ENCODE results near the gene TGFBR2. TPM values are rescaled to one million over a fixed set of nuclear protein-coding genes. Genes with fewer than 3 reads are reported as not detected.

TGFBR2 gene
- total and polyA plus RNA-seq, 4 donors = 13.9 to 61.2 (median 33.7) TPM

DNA sequence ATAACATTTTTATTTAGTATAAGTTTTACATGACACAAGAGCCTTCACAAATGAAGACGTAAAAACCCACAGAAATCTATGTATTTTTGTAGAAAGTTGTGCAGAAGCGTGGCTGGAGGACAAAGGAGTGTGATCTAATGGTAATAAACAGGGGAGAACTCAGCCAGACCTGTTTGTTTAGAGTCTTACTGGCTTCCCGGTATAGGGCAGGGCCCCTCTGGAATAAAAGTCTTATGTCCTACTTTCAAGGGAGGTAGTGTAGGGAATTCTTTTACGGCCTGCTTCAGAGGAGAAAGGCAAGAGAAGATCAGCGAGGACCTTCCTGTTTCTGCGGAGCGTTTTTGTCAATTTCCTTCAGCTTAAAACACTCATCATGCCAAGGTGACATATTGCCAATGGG, 103.6 kb downstream of the TGFBR2 start:
- no peak for TF ChIP-seq RXRA (IDR thresholded peaks at IDR 0.05)
- no peak for TF ChIP-seq HNF4G (IDR thresholded peaks at IDR 0.05)
- TF ChIP-seq, protein P1, sequence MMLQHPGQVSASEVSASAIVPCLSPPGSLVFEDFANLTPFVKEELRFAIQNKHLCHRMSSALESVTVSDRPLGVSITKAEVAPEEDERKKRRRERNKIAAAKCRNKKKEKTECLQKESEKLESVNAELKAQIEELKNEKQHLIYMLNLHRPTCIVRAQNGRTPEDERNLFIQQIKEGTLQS (IDR thresholded peaks at IDR 0.05) = no peak
- TF ChIP-seq FOXA1 (IDR thresholded peaks at IDR 0.05) = no peak
- TF ChIP-seq, protein P2, sequence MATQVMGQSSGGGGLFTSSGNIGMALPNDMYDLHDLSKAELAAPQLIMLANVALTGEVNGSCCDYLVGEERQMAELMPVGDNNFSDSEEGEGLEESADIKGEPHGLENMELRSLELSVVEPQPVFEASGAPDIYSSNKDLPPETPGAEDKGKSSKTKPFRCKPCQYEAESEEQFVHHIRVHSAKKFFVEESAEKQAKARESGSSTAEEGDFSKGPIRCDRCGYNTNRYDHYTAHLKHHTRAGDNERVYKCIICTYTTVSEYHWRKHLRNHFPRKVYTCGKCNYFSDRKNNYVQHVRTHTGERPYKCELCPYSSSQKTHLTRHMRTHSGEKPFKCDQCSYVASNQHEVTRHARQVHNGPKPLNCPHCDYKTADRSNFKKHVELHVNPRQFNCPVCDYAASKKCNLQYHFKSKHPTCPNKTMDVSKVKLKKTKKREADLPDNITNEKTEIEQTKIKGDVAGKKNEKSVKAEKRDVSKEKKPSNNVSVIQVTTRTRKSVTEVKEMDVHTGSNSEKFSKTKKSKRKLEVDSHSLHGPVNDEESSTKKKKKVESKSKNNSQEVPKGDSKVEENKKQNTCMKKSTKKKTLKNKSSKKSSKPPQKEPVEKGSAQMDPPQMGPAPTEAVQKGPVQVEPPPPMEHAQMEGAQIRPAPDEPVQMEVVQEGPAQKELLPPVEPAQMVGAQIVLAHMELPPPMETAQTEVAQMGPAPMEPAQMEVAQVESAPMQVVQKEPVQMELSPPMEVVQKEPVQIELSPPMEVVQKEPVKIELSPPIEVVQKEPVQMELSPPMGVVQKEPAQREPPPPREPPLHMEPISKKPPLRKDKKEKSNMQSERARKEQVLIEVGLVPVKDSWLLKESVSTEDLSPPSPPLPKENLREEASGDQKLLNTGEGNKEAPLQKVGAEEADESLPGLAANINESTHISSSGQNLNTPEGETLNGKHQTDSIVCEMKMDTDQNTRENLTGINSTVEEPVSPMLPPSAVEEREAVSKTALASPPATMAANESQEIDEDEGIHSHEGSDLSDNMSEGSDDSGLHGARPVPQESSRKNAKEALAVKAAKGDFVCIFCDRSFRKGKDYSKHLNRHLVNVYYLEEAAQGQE (IDR thresholded peaks at IDR 0.05) = no peak
- TF ChIP-seq NR2F2 (IDR thresholded peaks at IDR 0.05) = no peak
- TF ChIP-seq SP1 (IDR thresholded peaks at IDR 0.05) = no peak
- TF ChIP-seq FOXA2 (IDR thresholded peaks at IDR 0.05) = no peak
- TF ChIP-seq HNF4A (conservative IDR thresholded peaks at IDR 0.05) = no peak
- TF ChIP-seq, protein P3, sequence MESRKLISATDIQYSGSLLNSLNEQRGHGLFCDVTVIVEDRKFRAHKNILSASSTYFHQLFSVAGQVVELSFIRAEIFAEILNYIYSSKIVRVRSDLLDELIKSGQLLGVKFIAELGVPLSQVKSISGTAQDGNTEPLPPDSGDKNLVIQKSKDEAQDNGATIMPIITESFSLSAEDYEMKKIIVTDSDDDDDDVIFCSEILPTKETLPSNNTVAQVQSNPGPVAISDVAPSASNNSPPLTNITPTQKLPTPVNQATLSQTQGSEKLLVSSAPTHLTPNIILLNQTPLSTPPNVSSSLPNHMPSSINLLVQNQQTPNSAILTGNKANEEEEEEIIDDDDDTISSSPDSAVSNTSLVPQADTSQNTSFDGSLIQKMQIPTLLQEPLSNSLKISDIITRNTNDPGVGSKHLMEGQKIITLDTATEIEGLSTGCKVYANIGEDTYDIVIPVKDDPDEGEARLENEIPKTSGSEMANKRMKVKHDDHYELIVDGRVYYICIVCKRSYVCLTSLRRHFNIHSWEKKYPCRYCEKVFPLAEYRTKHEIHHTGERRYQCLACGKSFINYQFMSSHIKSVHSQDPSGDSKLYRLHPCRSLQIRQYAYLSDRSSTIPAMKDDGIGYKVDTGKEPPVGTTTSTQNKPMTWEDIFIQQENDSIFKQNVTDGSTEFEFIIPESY (IDR thresholded peaks at IDR 0.05) = no peak
- Histone ChIP-seq H3K9ac (ENCODE audit: low read depth in 1 of 2, low read length in 2 of 2) (no peak overlapping the region), H3K4me1 (ENCODE audit: control insufficient read depth in 4 of 4, insufficient read depth in 4 of 4, low read length in 3 of 4) (no peaks in the 10 kb centered on the region), H3K27ac (ENCODE audit: low read depth in 1 of 2, low read length in 2 of 2) (no peak overlapping the region), H3K4me3 (ENCODE audit: low read depth in 1 of 3, low read length in 3 of 3) (no peak overlapping the region), H3K27me3 (ENCODE audit: control insufficient read depth in 4 of 4, insufficient read depth in 4 of 4, low read length in 3 of 4) (no peaks in the 10 kb centered on the region), H3K9me3 (ENCODE audit: control insufficient read depth in 4 of 4, low read length in 3 of 4) (no peaks in the 10 kb centered on the region), H3K36me3 (ENCODE audit: control insufficient read depth in 4 of 4, insufficient read depth in 3 of 4, low read depth in 1 of 4, low read length in 3 of 4) (no peaks in the 10 kb centered on the region)
- no peak for DNase-seq (ENCODE audit: low spot score)
- 84% methylated on average over 7 of the region's 7 CpGs for WGBS

DNA sequence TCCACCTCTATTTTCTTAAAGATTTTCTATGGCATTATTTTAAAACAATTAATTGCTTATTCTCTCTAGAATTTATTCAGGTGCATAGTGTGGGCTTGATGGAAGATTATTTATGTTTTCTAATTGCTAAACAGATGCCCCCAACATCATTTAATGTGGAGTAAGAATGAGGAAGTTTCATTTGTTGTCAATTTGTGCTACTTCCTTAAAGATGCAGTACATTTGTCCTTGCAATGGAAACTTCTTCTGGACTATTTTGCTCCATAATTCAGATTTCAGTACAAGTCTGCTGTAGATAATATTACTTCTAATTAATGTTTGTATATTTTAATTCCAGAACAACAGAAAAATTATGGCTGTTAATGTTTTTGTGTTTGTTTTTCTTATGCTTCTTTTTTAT, 104.8 kb downstream of the TGFBR2 start:
- no peak overlapping the region for H3K27ac ChIP-seq (ENCODE audit: low read depth in 1 of 2, low read length in 2 of 2)
- TF ChIP-seq SP1 (IDR thresholded peaks at IDR 0.05) (no peak), EGR1 (IDR thresholded peaks at IDR 0.05; ENCODE audit: low read depth in 2 of 2) (no peak), CTCF (IDR thresholded peaks at IDR 0.05; ENCODE audit: low read depth, low read length, missing input control) (no peak), NR2F2 (IDR thresholded peaks at IDR 0.05) (no peak), YY1 (IDR thresholded peaks at IDR 0.05) (no peak), HNF4A (conservative IDR thresholded peaks at IDR 0.05) (no peak), FOXA2 (IDR thresholded peaks at IDR 0.05) (no peak), HNF4G (IDR thresholded peaks at IDR 0.05) (no peak), JUND (IDR thresholded peaks at IDR 0.05) (no peak), TAF1 (conservative IDR thresholded peaks at IDR 0.05) (no peak), FOXA1 (IDR thresholded peaks at IDR 0.05) (no peak)
- DNase-seq (ENCODE audit: low spot score) = no peak

More for the DNA sequence above, 104.8 kb downstream of the TGFBR2 start:
- no peaks in the 10 kb centered on the region for H3K9me3 ChIP-seq (ENCODE audit: control insufficient read depth in 4 of 4, low read length in 3 of 4)
- no peak overlapping the region for H3K9ac ChIP-seq (ENCODE audit: low read depth in 1 of 2, low read length in 2 of 2)
- no peaks in the 10 kb centered on the region for H3K27me3 ChIP-seq (ENCODE audit: control insufficient read depth in 4 of 4, insufficient read depth in 4 of 4, low read length in 3 of 4)
- no peak overlapping the region for H3K4me3 ChIP-seq (ENCODE audit: low read depth in 1 of 3, low read length in 3 of 3)
- no peaks in the 10 kb centered on the region for H3K4me1 ChIP-seq (ENCODE audit: control insufficient read depth in 4 of 4, insufficient read depth in 4 of 4, low read length in 3 of 4)
- no peaks in the 10 kb centered on the region for H3K36me3 ChIP-seq (ENCODE audit: control insufficient read depth in 4 of 4, insufficient read depth in 3 of 4, low read depth in 1 of 4, low read length in 3 of 4)
